ENCODE measurements around the gene EGF.
"Not testable (repeated sequence)": the region's sequence is repeated elsewhere in the genome, so short reads cannot be mapped to it uniquely, and the experiment has no call there.

Gene EGF

GRCh38 chr4:109930872-109931271, 18.2 kb downstream of the EGF start:
- no peak for TF ChIP-seq MAX (IDR thresholded peaks at IDR 0.05; ENCODE audit: low read depth, low read length)
- no peak for TF ChIP-seq MYC (IDR thresholded peaks at IDR 0.05; ENCODE audit: low read depth, low read length)
- no peak for TF ChIP-seq CTCF (IDR thresholded peaks at IDR 0.05; ENCODE audit: low read depth, low read length)
- TF ChIP-seq POLR2A (IDR thresholded peaks at IDR 0.05; ENCODE audit: extremely low read depth, insufficient read length), result no peak
- no peak overlapping the region for H3K4me3 ChIP-seq (ENCODE audit: low read depth, low read length)
- no peak for DNase-seq (ENCODE audit: low read depth)

- H3K4me3 ChIP-seq (ENCODE audit: low read depth, low read length), result no peak overlapping the region
- DNase-seq (ENCODE audit: low read depth), result no peak
- TF ChIP-seq POLR2A (IDR thresholded peaks at IDR 0.05; ENCODE audit: extremely low read depth, insufficient read length), result no peak
- TF ChIP-seq MYC (IDR thresholded peaks at IDR 0.05; ENCODE audit: low read depth, low read length), result no peak
- no peak for TF ChIP-seq MAX (IDR thresholded peaks at IDR 0.05; ENCODE audit: low read depth, low read length)
- no peak for TF ChIP-seq CTCF (IDR thresholded peaks at IDR 0.05; ENCODE audit: low read depth, low read length)
Observed at GRCh38 chr4:109931318-109931717, 18.6 kb downstream of the EGF start.

GRCh38 chr4:109937352-109937751, 24.7 kb downstream of the EGF start:
- not testable (repeated sequence) for DNase-seq (ENCODE audit: low read depth); H3K4me3 ChIP-seq (ENCODE audit: low read depth, low read length)

- no peak for DNase-seq (ENCODE audit: low read depth)
- TF ChIP-seq POLR2A (IDR thresholded peaks at IDR 0.05; ENCODE audit: extremely low read depth, insufficient read length) (no peak), MYC (IDR thresholded peaks at IDR 0.05; ENCODE audit: low read depth, low read length) (no peak), MAX (IDR thresholded peaks at IDR 0.05; ENCODE audit: low read depth, low read length) (no peak), CTCF (IDR thresholded peaks at IDR 0.05; ENCODE audit: low read depth, low read length) (no peak)
- H3K4me3 ChIP-seq (ENCODE audit: low read depth, low read length), result no peak overlapping the region
Observed at GRCh38 chr4:109939190-109939589, 26.5 kb downstream of the EGF start.

- no peak overlapping the region for H3K4me3 ChIP-seq (ENCODE audit: low read depth, low read length)
- TF ChIP-seq MYC (IDR thresholded peaks at IDR 0.05; ENCODE audit: low read depth, low read length), result no peak
- no peak for TF ChIP-seq MAX (IDR thresholded peaks at IDR 0.05; ENCODE audit: low read depth, low read length)
- TF ChIP-seq CTCF (IDR thresholded peaks at IDR 0.05; ENCODE audit: low read depth, low read length), result no peak
- no peak for TF ChIP-seq POLR2A (IDR thresholded peaks at IDR 0.05; ENCODE audit: extremely low read depth, insufficient read length)
- DNase-seq (ENCODE audit: low read depth), result no peak
Observed at GRCh38 chr4:109942292-109942926, 29.7 kb downstream of the EGF start.

- no peak for DNase-seq (ENCODE audit: low read depth)
- TF ChIP-seq MAX (IDR thresholded peaks at IDR 0.05; ENCODE audit: low read depth, low read length), result no peak
- no peak for TF ChIP-seq POLR2A (IDR thresholded peaks at IDR 0.05; ENCODE audit: extremely low read depth, insufficient read length)
- TF ChIP-seq MYC (IDR thresholded peaks at IDR 0.05; ENCODE audit: low read depth, low read length), result no peak
- TF ChIP-seq CTCF (IDR thresholded peaks at IDR 0.05; ENCODE audit: low read depth, low read length), result no peak
- H3K4me3 ChIP-seq (ENCODE audit: low read depth, low read length), result no peak overlapping the region
Observed at GRCh38 chr4:109943745-109944144, 31.1 kb downstream of the EGF start.
